ENCODE data around the gene VPS52.
"Not testable (repeated sequence)": the region's sequence is repeated elsewhere in the genome, so short reads cannot be mapped to it uniquely, and the experiment has no call there.

Gene VPS52

GRCh38 chr6:33280539-33280938, 8.9 kb upstream of the VPS52 start:
- no peak for DNase-seq (ENCODE audit: low read depth)

GRCh38 chr6:33279971-33280511, 8.4 kb upstream of the VPS52 start:
- DNase-seq (ENCODE audit: low read depth): no peak

- DNase-seq (ENCODE audit: low read depth): no peak
Observed at GRCh38 chr6:33279257-33279695, 7.6 kb upstream of the VPS52 start.

GRCh38 chr6:33278810-33279209, 7.1 kb upstream of the VPS52 start:
- DNase-seq (ENCODE audit: low read depth): no peak

- DNase-seq (ENCODE audit: low read depth): no peak
Observed at GRCh38 chr6:33278392-33278741, 6.7 kb upstream of the VPS52 start.

- DNase-seq (ENCODE audit: low read depth): no peak
Observed at GRCh38 chr6:33277663-33278391, 6.2 kb upstream of the VPS52 start.

GRCh38 chr6:33276864-33277662, 5.4 kb upstream of the VPS52 start, which contains the start of gene B3GALT4:
Gene B3GALT4, plus strand, starts transcription at chr6:33277123. Its CDS starts 297 bp downstream, at chr6:33277420.
- DNase-seq (ENCODE audit: low read depth): peak; percentile 69

GRCh38 chr6:33276581-33276863, 4.8 kb upstream of the VPS52 start:
- DNase-seq (ENCODE audit: low read depth): no peak

GRCh38 chr6:33275795-33276580, 4.3 kb upstream of the VPS52 start:
- not testable (repeated sequence) for DNase-seq (ENCODE audit: low read depth)

- DNase-seq (ENCODE audit: low read depth): no peak
Observed at GRCh38 chr6:33273924-33274902, 2.5 kb upstream of the VPS52 start.

GRCh38 chr6:33273129-33273923, 1.6 kb upstream of the VPS52 start:
- no peak for DNase-seq (ENCODE audit: low read depth)

GRCh38 chr6:33272275-33273128, 826 bp upstream of the VPS52 start:
- no peak for DNase-seq (ENCODE audit: low read depth)

- no peak for DNase-seq (ENCODE audit: low read depth)
Observed at GRCh38 chr6:33271117-33271467, 584 bp downstream of the VPS52 start.

- no peak for DNase-seq (ENCODE audit: low read depth)
Observed at GRCh38 chr6:33264015-33264414, 7.7 kb downstream of the VPS52 start.

GRCh38 chr6:33262490-33262889, 9.2 kb downstream of the VPS52 start:
- DNase-seq (ENCODE audit: low read depth): not testable (repeated sequence)

- DNase-seq (ENCODE audit: low read depth): no peak
Observed at GRCh38 chr6:33259032-33259431, 12.6 kb downstream of the VPS52 start.

GRCh38 chr6:33254591-33254990, 17.1 kb downstream of the VPS52 start:
- no peak for DNase-seq (ENCODE audit: low read depth)

- DNase-seq (ENCODE audit: low read depth): no peak
Observed at GRCh38 chr6:33252759-33253158, 18.9 kb downstream of the VPS52 start.

- DNase-seq (ENCODE audit: low read depth): no peak
Observed at GRCh38 chr6:33251395-33252012, 20.2 kb downstream of the VPS52 start.

All from stimulated activated CD8-positive, alpha-beta memory T cell treated with anti-CD3 and anti-CD28 coated beads, Interleukin-15, amount 100 ng/mL, for 24 hours (primary cell).